NCI-H510A (cell line): Measurements from ENCODE around the gene MPP2.
"Not testable (repeated sequence)": the region's sequence is repeated elsewhere in the genome, so short reads cannot be mapped to it uniquely, and the experiment has no call there.

Experiments
- DNase-seq: peaks from one replicate; lab custom pipeline; 2025; lab: John Stamatoyannopoulos, UW

MPP2 gene

DNA sequence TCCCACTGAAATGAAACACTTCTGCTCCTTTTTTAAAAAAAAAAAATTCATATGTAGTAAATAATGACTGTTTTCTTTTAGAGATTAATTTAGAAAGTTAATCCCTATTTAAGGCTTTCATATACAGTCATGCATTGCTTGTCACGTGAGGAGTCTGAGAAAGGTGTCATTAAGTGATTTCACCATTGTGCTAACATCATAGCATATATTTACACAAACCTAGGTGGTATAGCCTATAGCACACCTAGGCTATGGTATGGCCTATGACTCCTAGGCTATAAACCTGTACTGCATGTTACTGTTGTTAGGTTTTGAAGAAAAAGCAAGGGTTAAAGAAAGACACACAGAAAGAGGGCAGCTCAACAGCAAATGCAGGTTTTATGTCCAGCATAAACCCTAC is 21.3 kb upstream of the MPP2 start:
- no peak for DNase-seq

DNA sequence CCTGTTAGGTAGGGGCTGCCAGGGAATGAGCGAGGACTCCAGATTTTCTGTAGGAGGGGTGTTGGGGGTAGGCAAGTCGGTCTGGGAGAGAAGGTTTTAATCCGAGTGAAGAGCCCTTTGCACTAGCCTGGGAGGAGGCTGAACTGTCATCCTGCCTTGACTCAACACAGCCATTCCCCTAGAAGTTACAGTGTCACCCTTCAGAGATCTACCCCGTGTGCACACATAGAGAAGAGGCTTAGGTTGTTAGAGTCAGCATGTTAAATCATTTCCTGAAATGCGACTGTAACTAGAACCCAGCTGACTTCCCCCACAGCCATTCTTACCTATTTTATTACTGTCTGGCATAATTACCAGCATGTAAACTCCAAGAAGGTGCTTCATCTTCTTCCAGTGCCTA is 20.6 kb upstream of the MPP2 start:
- DNase-seq, result not testable (repeated sequence)

DNA sequence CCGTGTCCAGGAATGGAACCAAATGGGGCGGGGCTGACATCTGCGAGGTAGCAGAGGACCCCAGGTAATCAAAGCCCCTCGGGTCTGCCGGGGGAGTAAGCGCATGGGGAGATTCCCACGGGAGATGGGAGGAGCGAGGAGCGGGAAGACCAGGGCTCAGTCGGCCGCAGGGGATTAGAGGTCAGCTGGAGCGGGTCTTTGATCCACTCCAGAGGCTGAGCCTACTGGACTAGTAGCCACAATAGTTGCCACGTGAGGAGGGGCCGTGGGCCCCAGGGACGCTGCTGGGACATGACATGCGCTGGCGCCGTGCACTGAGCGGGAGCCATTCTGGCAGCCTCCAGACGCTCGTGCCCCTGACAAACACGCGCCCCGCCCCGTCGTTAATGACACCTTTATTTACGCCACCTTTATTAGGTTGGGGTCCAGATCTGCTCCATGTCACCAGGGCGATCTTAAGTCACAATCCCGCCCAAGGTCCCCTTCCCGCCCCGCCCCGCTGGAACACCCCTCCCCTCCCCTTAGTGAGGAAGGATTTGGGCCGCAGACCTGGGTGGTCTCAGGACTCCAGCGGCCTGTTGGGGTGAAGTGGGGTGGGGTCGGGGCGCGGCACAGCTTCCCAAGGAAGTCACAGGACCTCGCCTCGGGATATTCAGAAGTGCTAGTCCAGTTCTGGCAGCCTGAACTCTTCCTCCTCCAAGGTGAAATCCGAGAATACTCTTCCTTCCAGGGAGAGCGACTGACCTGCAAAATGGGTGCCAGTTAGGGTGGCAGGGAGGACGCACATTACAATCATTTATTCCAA is 19.9 kb upstream of the MPP2 start:
- no peak for DNase-seq

DNA sequence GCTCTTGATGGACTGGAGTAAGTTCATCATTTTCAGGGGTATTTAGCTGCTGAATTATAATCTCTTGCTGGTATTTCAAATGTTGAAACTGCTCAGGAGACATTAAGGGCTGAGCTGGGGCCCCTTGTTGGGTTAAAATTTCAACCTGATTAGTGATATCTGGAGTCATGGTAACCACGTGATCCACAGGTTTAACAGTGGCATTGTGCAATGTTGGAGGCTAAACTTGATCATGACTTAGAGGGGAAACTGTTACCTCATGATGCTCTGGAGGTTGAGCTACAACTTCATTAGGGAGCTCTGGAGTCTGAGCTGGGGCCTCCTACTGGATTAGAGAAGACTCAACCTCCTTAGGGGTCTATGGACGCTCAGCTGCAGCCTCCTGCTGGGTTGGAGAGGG is 17.2 kb upstream of the MPP2 start:
- DNase-seq, result no peak

DNA sequence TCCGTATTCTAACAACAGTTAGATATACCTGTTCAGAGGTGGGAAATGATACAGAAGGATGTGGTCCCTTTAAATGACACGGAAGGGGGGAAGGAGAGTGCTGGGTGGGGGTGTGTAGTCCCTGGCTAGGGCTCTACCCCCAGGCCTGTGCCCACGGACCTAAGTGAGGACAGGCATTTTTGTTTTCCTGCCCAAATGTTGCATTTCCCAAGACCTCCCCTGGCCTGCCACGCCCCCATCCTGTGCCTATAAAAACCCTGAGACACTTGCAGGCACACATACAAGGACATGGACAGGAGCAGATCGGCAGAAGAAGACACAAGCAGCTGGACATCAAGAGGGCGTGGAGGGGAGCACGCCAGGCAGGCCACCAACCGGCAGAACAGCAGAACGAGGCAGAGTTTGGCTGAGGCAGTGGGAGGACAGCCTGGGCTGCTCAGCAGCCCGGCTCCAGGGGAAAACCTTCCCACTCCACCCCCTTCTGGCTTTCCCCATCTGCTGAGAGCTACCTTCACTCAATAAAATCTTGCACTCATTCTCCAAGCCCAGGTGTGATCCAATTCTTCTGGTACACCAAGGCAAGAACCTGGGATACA is 13.3 kb upstream of the MPP2 start:
- no peak for DNase-seq

DNA sequence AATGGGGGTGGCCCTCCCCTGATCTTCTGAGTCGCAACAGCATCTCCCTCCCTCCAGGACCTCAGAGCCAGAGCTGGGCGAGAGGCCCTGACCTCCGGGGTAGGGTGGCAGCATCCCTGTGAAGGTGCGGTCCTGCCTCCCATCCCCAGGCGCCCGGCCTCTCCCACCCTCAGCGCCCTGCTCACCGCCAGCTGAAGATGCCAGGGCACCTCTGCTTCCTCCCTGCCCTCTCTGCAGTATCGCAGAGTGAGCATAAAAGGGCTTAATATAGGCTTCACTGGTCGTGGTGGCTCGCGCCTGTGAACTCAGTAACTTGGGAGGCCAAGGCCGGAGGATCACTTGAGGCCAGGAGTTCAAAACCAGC is 10.7 kb upstream of the MPP2 start:
- no peak for DNase-seq

DNA sequence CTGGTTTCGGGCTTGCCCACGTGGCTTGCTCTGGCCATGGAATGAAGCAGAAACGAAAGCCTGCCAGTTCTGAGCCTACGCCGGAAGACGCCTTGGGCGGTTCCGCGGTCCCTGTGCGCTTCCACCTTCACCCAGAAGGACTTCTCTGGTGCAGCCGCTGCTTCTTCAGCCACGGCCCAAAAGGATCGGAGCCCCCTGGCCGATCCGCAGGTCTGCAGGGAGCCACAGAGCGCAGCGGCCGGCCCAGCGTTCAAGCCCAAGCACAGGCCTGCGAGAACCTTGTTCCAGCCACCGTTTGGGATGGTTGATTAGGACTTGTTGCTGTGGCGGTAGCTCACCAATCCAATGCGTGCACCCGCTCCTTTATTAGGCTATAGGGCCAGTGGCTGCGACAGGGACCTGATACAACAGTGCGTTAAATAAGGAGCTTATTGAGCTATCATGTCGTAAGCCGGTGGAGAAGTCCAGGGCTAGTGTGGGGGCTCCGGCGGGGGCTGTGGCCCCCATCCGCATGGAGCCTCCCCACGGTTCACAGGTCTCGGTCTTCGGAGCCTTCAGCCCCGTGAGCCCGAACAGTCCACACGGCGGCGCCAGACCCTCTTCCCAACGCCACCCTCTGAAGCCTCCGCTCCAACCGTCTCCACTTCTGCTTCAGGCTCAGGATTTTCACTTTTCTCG is 10.2 kb upstream of the MPP2 start:
- no peak for DNase-seq

DNA sequence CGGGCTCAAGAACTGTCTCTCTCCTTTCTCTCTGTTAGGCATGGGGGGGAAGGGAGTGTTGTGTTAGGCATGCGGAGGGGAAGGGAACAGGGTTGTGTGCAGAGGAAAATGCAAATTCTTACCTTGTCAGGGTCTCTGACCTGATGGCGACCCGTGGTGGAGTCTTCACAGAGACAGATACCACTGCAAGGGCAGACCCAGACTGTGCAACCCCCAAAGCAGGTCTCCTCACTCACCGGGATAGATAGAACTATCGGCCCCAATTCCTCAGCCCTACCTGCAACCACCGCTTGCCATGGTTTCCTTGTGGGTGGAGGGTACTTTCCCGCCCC is 9.6 kb upstream of the MPP2 start:
- DNase-seq, result no peak

DNA sequence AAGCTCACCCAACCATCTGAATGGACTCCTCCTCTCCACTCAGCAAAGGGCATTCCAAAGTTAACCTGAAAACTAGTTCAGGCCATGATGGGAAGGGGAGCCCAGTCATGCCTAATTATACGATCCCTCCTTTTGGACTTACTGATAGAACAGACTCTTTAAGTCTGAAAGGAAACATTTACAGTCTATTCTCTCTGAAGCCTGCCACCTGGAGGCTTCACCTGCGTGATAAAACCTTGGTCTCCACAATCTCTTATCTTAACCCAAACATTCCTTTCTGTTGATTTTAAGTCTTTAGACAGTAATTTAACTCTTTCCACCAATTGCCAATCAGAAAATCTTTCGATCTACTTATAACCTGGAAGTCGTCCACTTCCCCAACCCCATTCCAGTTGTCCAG is 9.0 kb upstream of the MPP2 start:
- no peak for DNase-seq

DNA sequence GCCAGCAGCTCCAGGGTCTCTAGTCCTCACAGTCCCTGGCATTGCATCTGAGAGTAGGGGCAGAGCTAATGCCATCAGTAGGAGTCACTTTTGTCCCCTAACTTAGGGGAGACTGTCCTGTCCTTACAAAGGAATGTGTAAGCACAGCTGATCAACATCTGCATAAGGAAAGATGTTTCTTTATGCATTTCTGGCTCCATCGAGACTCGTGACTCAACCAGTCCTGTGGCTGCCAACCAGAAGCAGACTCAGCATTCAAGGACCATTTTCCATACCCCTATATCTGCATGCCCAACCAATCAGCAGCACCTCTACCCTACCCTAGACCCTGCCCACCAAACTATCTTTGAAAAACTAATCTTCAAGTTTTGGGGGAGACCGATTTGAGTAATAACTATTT is 8.2 kb upstream of the MPP2 start:
- no peak for DNase-seq

DNA sequence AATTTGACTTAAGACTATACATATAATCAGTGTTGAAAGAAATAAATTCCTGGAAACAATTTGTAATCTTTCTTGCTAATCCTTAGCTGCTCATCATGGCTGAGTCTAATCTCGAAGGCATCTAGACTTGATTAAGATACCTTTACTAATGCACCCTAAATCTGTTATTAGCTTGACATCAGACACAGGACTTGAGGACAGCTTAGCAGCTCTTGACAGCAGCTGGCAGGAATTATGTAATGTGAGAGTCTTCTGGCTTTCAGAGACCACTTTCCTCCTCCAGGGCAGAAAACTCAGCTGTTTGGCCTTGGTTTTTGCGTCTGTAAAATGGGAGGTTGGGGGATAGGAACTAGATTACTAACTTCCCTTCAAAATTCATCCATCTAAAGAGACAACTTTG is 7.1 kb upstream of the MPP2 start:
- DNase-seq, result no peak

DNA sequence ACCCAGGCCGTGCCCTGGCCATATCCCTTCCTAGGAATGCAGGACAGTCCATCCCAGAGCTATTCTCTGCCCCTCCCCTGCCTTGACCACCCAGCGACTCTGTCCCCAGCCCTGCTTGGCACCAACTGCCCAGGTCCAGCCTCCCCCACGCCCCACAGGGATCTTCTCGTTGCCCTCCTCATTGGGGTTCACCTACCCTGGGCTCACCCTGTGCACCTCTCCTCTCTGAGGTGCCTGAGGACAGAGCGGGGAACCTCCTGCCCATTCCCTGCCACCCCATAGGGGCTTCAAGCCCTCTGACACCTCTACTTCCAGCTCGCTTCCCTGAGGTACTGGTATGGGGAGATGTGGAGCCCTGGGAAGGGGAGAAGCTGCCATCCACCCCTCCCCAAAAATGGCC is 6.2 kb upstream of the MPP2 start:
- DNase-seq, result no peak

DNA sequence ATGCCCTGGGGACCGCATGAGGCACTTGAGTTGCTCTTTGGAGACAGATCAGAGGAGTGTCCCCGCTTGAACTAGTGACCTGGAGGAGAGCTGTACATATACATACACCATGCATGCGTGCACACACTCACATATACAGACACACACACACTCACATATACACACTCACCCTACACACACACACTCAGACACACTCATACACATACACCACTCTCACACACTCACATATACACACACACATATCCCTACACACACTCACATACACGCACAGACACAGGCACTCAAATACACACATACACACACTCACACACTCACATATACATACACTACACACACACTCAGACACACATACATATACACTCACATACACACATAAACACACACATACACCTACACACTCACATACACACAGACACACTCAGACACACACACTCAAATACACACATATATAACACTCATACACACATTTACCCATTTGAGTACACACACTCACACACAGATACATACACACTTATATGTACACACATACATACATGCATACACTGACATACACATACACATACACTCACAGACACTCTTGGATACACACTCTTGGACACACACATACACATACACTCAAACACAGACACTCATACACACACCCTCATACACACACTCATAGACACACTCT is 5.4 kb upstream of the MPP2 start:
- DNase-seq, result no peak

DNA sequence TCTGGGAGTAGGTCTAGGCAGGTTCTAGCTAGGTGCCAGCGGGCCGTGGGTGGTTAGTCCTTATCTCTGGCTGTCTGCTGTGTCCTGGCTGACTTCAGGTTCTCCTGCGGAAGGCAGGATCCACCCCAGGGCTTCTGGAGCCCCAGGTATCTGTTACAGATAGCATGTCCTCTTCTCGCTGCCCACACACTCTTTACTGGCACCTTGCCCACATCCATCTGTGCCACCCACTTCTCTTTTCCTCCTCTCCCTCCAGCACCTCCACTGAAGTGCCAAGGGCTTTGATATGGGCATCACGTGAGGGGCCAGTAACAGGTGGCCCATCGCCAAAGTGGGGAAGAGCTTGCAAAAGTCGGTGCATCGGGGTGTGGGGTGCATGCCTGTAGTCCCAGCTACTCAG is 4.6 kb upstream of the MPP2 start:
- DNase-seq, result no peak

DNA sequence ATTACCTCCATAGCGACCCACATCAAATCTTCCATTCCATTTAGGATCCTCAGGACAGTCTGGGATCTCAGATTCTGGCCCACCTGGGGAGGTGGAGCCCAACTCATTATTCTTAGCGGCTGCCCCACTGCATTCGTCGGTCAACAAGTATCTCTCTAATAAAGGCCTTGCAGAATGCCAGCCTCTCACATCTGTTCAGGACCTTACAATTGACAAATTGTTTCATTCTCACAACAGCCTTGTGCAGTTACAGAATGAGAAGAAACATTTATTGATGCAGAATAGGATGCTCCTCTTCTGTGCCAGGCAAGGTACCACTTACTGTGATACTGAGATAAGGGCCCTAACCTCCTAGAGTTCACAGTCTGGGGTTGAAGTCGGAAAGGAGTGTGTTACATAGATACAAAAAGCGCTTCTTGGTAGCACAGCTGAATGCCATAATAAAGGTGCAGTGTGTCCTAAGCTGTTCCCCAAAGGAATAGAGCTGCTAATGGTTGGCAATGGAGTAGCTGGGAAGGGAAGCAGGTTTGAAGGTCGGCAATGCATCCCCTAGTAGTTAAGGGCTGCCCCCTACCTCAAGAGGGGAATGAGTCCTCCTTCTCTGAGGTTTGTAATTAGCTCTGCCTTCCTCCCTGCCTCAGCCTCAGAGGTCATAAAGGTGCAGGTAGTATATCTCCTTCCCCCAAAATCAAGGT is 2.3 kb upstream of the MPP2 start:
- no peak for DNase-seq

DNA sequence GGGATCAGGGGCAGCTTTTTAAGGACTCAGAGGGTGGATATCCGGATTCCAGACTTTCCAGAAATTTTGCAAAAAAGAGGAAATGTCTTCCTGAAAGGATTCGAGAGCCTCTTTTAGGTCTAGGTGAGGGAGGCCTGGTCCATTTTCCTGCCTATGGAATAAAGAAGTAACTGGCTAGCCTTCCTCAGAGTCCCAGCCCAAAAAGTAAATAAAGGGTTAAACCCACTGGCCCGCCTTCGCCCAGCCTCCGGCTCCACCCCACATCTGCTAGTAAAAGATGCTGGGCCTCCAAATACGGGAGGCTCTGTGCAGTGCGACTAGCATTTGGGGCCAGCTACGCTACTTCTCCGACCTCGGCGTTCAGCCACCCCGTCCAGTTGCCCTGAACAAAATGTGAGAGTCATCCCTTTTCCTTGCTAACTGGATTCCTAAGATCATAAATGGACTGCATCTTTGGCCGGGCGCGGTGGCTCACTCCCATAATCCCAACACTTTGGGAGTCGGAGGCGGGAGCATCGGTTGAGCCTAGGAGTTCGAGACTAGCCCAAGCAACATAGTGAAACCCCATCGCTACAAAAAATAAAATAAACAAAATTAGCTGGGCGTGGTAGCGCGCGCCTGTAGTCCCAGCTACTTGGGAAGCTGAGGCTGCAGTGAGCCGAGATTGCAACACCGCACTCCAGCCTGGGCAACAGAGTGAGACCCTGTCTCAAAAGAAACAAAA is 824 bp upstream of the MPP2 start:
- peak; percentile 44 for DNase-seq

DNA sequence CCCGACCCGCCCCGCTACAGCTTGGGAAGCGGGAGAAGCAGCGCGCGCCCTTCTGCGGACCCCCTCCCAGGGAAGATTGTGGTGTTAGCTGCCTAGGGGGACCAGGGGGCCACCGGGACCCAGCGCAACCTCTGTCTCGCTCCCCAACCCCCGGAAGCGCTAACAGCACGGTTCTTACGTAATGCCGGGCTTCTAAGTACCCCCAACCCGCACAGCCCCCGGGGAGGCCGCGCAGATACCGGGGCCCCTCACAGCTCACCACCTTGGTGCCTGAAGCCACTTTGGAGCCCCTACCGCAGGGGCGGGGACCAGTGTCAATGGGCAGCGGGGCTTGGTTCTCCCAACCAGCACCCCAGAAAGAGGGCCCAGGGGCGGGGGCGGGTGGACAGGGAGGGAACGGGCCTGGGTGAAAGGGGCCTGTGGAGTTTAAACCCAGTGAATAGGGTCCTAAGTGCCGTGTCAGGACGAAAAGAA is 348 bp downstream of the MPP2 start:
- no peak for DNase-seq

DNA sequence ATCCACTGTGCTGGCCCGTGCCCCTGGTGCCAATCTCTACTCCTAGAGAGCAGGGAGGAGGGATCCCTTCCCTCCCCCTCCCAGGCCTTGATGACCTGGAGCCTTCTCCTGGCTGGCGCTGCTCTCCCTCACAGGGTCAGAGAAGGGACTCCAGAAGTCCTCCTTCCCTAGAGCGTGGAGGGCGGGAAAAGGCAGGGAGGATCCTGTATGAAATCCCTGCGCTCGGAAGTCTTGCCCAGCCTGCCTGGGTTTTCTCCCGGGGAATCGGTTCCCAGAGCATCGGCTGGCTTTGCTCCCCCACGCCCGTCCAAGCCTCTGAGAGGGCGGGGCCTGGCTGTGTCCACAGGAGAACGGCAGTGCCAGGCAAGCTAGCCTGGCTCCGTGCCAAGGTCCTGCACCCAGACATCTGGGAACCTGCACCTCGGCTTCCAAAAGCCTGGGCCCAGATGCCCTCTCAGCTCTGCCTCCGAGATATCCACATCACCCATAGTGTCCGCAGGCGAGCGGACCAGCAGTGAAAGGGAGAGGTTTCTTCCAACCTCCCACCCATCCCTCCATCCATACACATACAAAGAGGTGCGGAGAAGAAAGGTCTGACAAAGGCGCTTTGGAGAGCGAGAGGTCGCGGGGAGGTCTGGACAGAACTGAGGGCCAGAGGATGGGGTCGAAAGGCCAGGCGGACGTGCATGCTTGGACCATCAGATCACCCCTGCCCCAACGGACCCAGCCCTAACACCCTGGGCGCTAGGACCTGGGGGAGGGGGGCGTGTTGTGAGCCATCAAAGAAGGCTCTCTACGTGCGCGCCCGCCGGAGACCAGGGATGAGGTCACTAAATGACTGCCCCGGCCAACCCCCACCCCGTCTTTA is 1.1 kb downstream of the MPP2 start:
- peak; percentile 61 for DNase-seq

DNA sequence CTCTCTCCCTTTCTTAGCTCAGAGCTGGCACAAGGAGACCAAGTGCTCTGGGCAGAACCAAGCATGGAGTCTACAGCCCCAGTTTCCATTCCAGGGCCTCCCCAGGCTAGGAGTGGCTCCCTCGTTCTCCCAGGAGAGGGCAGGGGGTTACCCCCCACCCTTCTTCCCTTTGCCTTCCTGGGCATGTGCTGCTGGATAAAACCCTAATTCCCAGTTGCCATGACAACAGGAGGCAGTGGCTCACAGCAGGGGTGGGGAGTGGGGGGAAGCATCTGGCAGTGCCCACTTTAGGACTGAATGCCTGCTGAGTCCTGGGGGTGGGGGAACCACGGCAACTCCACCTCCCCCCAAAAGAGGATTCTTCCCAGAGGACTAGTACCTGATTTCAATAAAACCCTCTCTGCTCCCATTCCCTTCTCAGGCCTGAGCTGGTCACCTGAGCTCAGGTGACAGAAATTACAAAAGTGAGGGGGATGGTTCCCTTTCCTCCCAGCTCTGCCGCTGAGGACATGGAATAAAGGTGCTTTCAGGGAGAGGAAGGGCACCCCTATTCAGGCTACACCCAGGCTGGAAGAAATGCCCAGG is 1.8 kb downstream of the MPP2 start:
- no peak for DNase-seq

DNA sequence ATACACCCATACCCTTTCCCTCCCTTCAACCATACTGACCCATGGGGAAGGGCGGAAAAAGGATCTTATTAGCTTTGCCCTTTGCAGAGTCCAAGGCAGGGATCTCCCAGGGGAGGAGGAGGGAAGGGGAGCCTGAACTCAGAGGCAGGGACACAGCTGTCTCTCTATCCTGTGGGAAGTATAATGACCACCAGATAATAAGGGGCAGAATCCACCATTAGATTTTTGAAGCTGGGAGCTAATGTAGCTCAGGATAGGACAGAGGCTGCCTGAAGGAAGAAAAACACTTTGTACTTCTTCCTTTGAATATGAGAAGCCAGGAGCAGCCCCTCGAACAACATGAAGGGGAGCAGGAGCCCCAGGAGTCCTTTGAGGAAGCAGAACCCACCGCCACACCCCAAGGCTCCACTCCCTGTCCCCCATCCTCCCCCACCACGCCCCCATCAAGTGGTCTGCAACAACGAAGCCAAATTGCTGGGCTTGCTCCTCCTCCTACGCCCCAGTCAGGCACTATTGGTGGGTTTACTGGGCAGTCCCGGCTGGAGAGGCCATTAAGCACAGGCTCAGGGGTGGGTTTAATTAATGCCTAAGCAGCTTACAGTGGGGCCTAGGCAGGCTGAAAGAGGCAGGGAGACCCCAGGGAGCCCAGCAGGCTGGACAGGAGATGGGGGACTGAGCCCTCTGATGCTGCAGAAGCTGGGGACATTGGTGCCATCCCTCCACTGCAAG is 5.3 kb downstream of the MPP2 start:
- no peak for DNase-seq
